Choroid plexus epithelial cell (primary cell): ENCODE results near the gene TMEM8B.

Experiments used
- DNase-seq: peaks from one replicate; pipeline ENCODE4 v3.0.0-alpha.2; 2010; ENCODE audit warnings: low read depth
- H3K4me3 ChIP-seq: 2 replicates; pipeline ENCODE4 v1.5.1; 2011; ENCODE audit warnings: low read depth, mild to moderate bottlenecking, control low read depth, low read length, moderate library complexity
- TF ChIP-seq, protein P1 (sequence below): conservative IDR thresholded peaks from 2 replicates; pipeline ENCODE4 v1.5.1; 2011; ENCODE audit warnings: low read depth, mild to moderate bottlenecking, control low read depth, inconsistent platforms, low read length, moderate library complexity

TMEM8B gene

GRCh38 chr9:35906923-35907699 is 78.1 kb downstream of the TMEM8B start:
- H3K4me3 ChIP-seq, result no peak overlapping the region
- peak; percentile 85 for DNase-seq
- TF ChIP-seq, protein P1, sequence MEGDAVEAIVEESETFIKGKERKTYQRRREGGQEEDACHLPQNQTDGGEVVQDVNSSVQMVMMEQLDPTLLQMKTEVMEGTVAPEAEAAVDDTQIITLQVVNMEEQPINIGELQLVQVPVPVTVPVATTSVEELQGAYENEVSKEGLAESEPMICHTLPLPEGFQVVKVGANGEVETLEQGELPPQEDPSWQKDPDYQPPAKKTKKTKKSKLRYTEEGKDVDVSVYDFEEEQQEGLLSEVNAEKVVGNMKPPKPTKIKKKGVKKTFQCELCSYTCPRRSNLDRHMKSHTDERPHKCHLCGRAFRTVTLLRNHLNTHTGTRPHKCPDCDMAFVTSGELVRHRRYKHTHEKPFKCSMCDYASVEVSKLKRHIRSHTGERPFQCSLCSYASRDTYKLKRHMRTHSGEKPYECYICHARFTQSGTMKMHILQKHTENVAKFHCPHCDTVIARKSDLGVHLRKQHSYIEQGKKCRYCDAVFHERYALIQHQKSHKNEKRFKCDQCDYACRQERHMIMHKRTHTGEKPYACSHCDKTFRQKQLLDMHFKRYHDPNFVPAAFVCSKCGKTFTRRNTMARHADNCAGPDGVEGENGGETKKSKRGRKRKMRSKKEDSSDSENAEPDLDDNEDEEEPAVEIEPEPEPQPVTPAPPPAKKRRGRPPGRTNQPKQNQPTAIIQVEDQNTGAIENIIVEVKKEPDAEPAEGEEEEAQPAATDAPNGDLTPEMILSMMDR, result no peak

DNA sequence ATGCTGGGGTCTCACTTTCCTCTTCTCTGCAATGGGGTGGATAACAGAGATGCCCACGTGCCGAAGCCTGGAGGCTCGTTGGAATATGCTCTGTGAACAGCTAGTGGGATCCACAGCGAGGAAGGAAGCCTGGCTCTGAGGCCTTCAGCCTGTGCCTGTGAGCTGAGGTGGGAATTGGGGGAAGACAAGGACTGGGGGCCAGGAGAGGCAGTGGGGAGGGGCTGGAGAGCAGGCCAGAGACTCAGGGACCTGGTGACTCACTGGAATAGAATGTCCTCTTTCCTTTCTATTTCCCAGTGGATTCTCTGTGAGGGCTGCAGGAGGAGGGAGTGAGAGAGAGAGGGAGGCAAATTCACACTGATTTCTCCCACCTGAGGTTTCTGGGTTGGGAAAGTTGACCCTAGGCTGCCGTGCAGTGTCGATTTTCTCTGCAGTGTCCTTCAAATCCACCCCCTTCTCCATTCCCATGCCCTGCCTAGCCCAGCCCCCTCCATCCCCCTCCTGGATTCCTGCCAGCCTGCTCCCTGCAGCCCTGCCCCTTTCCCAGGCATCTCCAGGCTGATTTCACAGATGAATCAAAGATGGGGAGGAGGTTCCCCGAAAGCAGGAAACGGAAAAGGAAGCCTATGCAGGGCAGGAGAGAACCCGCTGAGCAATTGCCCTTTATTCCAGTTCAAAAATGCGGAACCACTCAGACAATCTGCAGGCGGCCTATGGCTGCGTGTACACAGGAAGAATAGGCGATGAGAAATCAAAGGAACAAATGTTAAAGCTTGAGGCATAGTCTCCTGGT is 78.9 kb downstream of the TMEM8B start:
- no peak overlapping the region for H3K4me3 ChIP-seq
- peak; percentile 73 for DNase-seq
- TF ChIP-seq, protein P1, result no peak

DNA sequence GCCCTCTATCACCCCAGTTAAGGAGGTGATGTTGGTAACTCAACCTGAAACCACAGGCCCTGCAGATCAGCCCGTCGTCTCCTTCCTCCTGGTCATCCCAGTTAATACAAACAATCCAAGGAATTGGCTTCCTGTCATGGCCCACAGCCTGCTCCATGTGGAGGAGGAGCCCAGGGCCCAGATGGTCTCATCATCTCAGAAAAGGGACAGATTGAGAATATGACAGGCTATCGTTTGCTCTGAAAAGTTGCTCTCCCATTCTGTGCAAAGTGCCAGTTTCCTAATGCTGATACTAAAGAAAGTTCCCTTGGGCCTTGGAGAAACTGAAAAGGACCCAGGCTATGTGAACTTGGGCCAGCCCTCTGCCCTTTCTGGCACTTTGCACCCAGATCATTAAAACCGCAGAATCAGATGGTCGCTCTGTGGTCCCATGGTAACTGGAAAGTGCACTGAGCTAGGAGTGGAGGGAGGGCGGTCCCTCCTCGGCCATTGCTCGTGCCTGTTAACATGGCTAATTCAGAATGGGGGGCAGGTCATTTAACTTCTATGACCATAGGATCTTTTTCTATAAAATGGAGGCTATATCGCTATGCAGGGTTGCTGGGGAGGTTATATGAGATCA is 79.6 kb downstream of the TMEM8B start:
- TF ChIP-seq, protein P1, result no peak
- H3K4me3 ChIP-seq, result no peak overlapping the region
- DNase-seq, result peak; percentile 11

GRCh38 chr9:35909274-35909673 is 80.2 kb downstream of the TMEM8B start, which contains the start of gene SPAAR:
TSS of gene SPAAR (plus strand) at chr9:35909490. CDS start at chr9:35910464, 974 bp downstream.
- no peak for DNase-seq
- no peak within 1 kb of the TSS for H3K4me3 ChIP-seq
- TF ChIP-seq, protein P1, result no peak

DNA sequence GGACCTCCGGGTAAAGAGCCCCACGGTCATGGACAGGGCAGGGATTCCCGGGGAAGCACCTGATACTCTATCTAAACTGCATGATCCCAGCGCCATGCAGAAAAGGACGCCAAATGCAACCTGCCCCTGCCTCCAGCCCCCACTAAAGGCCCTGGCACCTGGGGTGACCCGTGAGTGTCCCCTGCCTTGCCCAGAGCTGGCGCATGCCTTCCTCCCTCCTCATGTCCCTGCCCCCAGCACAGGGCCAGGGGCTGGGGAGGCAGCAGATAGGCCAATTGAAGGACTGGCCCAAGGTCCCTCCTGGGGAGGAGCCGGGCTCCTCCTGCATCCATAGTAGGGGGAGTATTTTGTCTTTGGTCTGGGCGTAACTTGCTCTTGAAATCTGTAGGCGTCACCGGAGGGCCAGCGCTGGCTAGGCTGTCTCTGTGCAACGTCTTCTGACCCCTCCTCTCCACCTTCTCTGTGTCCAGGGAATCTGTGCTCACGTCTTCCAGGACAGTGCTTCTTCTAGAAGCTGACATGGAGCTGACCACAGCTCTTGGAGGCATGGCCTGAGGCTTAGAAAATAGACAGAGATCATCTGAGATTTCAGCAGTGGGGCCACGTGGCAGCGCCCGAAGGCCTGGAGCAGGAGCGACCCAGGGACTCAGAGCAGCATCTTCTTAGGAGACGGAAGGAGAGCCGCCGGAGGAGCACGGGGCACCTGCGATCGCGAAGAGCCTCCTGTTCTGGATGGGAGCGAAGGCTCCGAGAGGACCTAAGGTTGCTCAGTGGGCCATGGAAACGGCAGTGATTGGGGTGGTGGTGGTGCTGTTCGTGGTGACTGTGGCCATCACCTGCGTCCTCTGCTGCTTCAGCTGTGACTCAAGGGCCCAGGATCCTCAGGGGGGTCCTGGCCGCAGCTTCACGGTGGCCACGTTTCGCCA is 80.9 kb downstream of the TMEM8B start:
- no peak for DNase-seq
- TF ChIP-seq, protein P1, result no peak
- no peak overlapping the region for H3K4me3 ChIP-seq

GRCh38 chr9:35910613-35911359 is 81.8 kb downstream of the TMEM8B start:
- H3K4me3 ChIP-seq, result no peak overlapping the region
- DNase-seq, result peak; percentile 82
- TF ChIP-seq, protein P1, result peak; percentile 79
